Prostate gland (tissue), 2 donors: ENCODE measurements around the gene EIF3F.

ENCODE experiments used
- CTCF ChIP-seq, 4 experiments: fragments of 200-600 bp in 2 of 4; fragments of 450-650 bp in 2 of 4; sonication (generic) in 2 of 4; IDR thresholded peaks; 1 replicate in 3 of 4; 2 replicates in 1 of 4; pipeline ENCODE4 v1.5.1; 2016 to 2019; ENCODE audit warnings: antibody characterized with exemption in 4 of 4, mild to moderate bottlenecking in 2 of 4, moderate library complexity in 2 of 4
- POLR2A ChIP-seq: fragments of 450-650 bp; IDR thresholded peaks from one replicate; pipeline ENCODE4 v1.6.1; 2016; ENCODE audit warnings: antibody characterized with exemption, mild to moderate bottlenecking

GRCh38 chr11:8043756-8044155 lies 56.6 kb downstream of the EIF3F start:
- no peak for TF ChIP-seq CTCF (IDR thresholded peaks at IDR 0.05)
- TF ChIP-seq POLR2A, result no peak
